OCI-LY3 (cell line): ENCODE measurements around the gene SRCIN1.

Experiments
- H2AFZ ChIP-seq: fragments of 200-600, 300-600 bp; shearing (Covaris generic); 2 replicates; pipeline ENCODE4 v1.6.0; 2014; ENCODE audit warnings: antibody characterized with exemption, low read depth, low read length
- H3K27ac ChIP-seq: fragments of 200-600, 300-600 bp; sonication (generic); 2 replicates; pipeline ENCODE4 v1.5.1; 2014; ENCODE audit warnings: mild to moderate bottlenecking, low read length, moderate library complexity, mixed read lengths
- H3K27me3 ChIP-seq: fragments of 200-600, 300-600 bp; sonication (generic); 2 replicates; pipeline ENCODE4 v1.6.1; 2014; ENCODE audit warnings: low read depth, low read length, mixed read lengths
- H3K36me3 ChIP-seq: fragments of 200-600, 300-600 bp; sonication (generic); replicated peaks from 2 replicates; pipeline ENCODE3; 2014; ENCODE audit warnings: low read depth, low read length, mixed read lengths
- H3K4me1 ChIP-seq: fragments of 300-600, 200-600 bp; sonication (generic); 2 replicates; pipeline ENCODE4 v1.6.1; 2014; ENCODE audit warnings: low read length, mixed read lengths
- H3K4me2 ChIP-seq: fragments of 200-600, 300-600 bp; sonication (generic); 2 replicates; pipeline ENCODE4 v1.6.1; 2014; ENCODE audit warnings: low read length, mixed read lengths
- H3K4me3 ChIP-seq: fragments of 300-600, 200-600 bp; sonication (generic); 2 replicates; pipeline ENCODE4 v1.5.1; 2014; ENCODE audit warnings: antibody characterized with exemption, mild to moderate bottlenecking, low read length, moderate library complexity
- H3K79me2 ChIP-seq: fragments of 300-600, 200-600 bp; shearing (Covaris generic); 2 replicates; pipeline ENCODE4 v1.6.1; 2014; ENCODE audit warnings: mild to moderate bottlenecking, low read length, mixed read lengths
- H3K9ac ChIP-seq: fragments of 300-600, 200-600 bp; shearing (Covaris generic); 2 replicates; pipeline ENCODE4 v1.6.0; 2014; ENCODE audit warnings: mild to moderate bottlenecking, low read length, moderate library complexity
- H3K9me3 ChIP-seq: fragments of 200-600, 300-600 bp; shearing (Covaris generic); 2 replicates; pipeline ENCODE4 v1.6.1; 2014; ENCODE audit warnings: low read length, mixed read lengths; ENCODE audit not compliant: insufficient read depth
- H4K20me1 ChIP-seq: fragments of 200-600, 300-600 bp; sonication (generic); 2 replicates; pipeline ENCODE4 v1.6.1; 2016; ENCODE audit warnings: low read length, mixed read lengths; ENCODE audit not compliant: insufficient read depth
- CTCF ChIP-seq: fragments of 200-600, 300-600 bp; sonication (generic); IDR thresholded peaks from 2 replicates; pipeline ENCODE4 v1.5.1; 2014; ENCODE audit warnings: antibody characterized with exemption, low read length, low read depth
- EZH2phosphoT487 ChIP-seq: fragments of 200-600 bp; shearing (Covaris generic); IDR thresholded peaks from 2 replicates; pipeline ENCODE4 v1.6.1; 2018; ENCODE audit warnings: antibody characterized with exemption, mixed run types, low read depth

Gene SRCIN1

GRCh38 chr17:38554430-38555350 is 51.1 kb downstream of the SRCIN1 start:
- Histone ChIP-seq H4K20me1 (no peaks in the 10 kb centered on the region), H3K4me3 (no peak overlapping the region), H3K9me3 (no peaks in the 10 kb centered on the region), H3K27me3 (0 out of 2 replicates have a peak, but pooled peaks cover 5% of the 10 kb centered on the region), H3K9ac (no peak overlapping the region), H3K4me2 (no peak overlapping the region), H2AFZ (no peak overlapping the region), H3K79me2 (no peaks in the 10 kb centered on the region), H3K27ac (no peak overlapping the region), H3K36me3 (no peaks in the 10 kb centered on the region), H3K4me1 (peaks cover 13% of the 10 kb centered on the region)
- TF ChIP-seq CTCF (no peak), EZH2phosphoT487 (no peak)

- H3K27me3 ChIP-seq: 0 out of 2 replicates have a peak, but pooled peaks cover 5% of the 10 kb centered on the region
- H3K4me3 ChIP-seq: no peak overlapping the region
- TF ChIP-seq EZH2phosphoT487: no peak
- TF ChIP-seq CTCF: no peak
- H3K4me1 ChIP-seq: peaks cover 6% of the 10 kb centered on the region
- H3K79me2 ChIP-seq: no peaks in the 10 kb centered on the region
- H3K36me3 ChIP-seq: no peaks in the 10 kb centered on the region
- H3K9ac ChIP-seq: no peak overlapping the region
- H3K27ac ChIP-seq: no peak overlapping the region
- H2AFZ ChIP-seq: no peak overlapping the region
- H3K9me3 ChIP-seq: no peaks in the 10 kb centered on the region
- no peak overlapping the region for H3K4me2 ChIP-seq
- no peaks in the 10 kb centered on the region for H4K20me1 ChIP-seq
Observed at GRCh38 chr17:38552343-38552742, 53.4 kb downstream of the SRCIN1 start.

GRCh38 chr17:38551121-38551520 is 54.6 kb downstream of the SRCIN1 start:
- H3K4me1 ChIP-seq: peaks cover under 1% of the 10 kb centered on the region
- H3K4me3 ChIP-seq: no peak overlapping the region
- H3K36me3 ChIP-seq: no peaks in the 10 kb centered on the region
- TF ChIP-seq CTCF: no peak
- TF ChIP-seq EZH2phosphoT487: no peak
- H4K20me1 ChIP-seq: no peaks in the 10 kb centered on the region
- H3K4me2 ChIP-seq: no peak overlapping the region
- 0 out of 2 replicates have a peak, but pooled peaks cover 5% of the 10 kb centered on the region for H3K27me3 ChIP-seq
- no peak overlapping the region for H2AFZ ChIP-seq
- no peaks in the 10 kb centered on the region for H3K9me3 ChIP-seq
- no peaks in the 10 kb centered on the region for H3K79me2 ChIP-seq
- H3K27ac ChIP-seq: no peak overlapping the region
- no peak overlapping the region for H3K9ac ChIP-seq

- H2AFZ ChIP-seq: no peak overlapping the region
- H3K27ac ChIP-seq: no peak overlapping the region
- H3K27me3 ChIP-seq: 0 out of 2 replicates have a peak, but pooled peaks cover 5% of the 10 kb centered on the region
- H3K4me3 ChIP-seq: no peak overlapping the region
- H3K4me2 ChIP-seq: no peak overlapping the region
- no peaks in the 10 kb centered on the region for H4K20me1 ChIP-seq
- H3K79me2 ChIP-seq: no peaks in the 10 kb centered on the region
- no peak overlapping the region for H3K9ac ChIP-seq
- H3K4me1 ChIP-seq: no peaks in the 10 kb centered on the region
- no peaks in the 10 kb centered on the region for H3K9me3 ChIP-seq
- no peaks in the 10 kb centered on the region for H3K36me3 ChIP-seq
- TF ChIP-seq EZH2phosphoT487: no peak
Observed at GRCh38 chr17:38550661-38551060, 55.1 kb downstream of the SRCIN1 start.
